Transverse colon (tissue), 3 donors: ENCODE data around the gene C11orf97.

Source experiments
- POLR2A ChIP-seq: fragments of 450-650 bp; IDR thresholded peaks from one replicate; pipeline ENCODE4 v1.6.1; 2016; ENCODE audit warnings: antibody characterized with exemption, mild to moderate bottlenecking, moderate library complexity
- TF ChIP-seq, protein P1 (sequence below), 5 experiments: fragments of 200-600 bp in 3 of 5; fragments of 450-650 bp in 2 of 5; sonication (generic) in 3 of 5; IDR thresholded peaks; 1 replicate in 2 of 5; 2 replicates in 3 of 5; pipeline ENCODE4 v1.5.1; 2016 to 2017; ENCODE audit warnings: antibody characterized with exemption in 5 of 5, inconsistent platforms in 3 of 5, mild to moderate bottlenecking in 2 of 5, moderate library complexity in 1 of 5

DNA sequence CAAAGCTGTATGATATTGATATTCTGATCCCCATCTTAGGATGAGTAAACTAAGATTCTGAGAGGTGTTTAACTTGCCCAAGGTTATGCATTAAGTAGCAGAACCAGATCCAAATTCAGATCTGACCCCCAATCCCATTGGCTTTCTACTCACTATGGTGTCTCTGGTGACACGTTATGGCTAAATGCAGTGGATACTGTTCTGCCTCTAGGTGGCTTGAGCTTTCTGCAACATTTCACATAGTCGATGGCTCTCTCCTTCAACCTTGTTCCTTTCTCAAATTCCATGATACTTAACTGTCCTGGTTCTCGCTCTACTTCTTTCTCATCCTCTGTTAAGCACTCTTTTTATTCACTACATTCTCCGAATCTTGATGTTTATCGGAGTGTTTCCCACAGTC is 9.4 kb downstream of the C11orf97 start:
- TF ChIP-seq, protein P1, sequence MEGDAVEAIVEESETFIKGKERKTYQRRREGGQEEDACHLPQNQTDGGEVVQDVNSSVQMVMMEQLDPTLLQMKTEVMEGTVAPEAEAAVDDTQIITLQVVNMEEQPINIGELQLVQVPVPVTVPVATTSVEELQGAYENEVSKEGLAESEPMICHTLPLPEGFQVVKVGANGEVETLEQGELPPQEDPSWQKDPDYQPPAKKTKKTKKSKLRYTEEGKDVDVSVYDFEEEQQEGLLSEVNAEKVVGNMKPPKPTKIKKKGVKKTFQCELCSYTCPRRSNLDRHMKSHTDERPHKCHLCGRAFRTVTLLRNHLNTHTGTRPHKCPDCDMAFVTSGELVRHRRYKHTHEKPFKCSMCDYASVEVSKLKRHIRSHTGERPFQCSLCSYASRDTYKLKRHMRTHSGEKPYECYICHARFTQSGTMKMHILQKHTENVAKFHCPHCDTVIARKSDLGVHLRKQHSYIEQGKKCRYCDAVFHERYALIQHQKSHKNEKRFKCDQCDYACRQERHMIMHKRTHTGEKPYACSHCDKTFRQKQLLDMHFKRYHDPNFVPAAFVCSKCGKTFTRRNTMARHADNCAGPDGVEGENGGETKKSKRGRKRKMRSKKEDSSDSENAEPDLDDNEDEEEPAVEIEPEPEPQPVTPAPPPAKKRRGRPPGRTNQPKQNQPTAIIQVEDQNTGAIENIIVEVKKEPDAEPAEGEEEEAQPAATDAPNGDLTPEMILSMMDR (IDR thresholded peaks at IDR 0.05): peak; percentile 21 to 62 (median 42)
- TF ChIP-seq POLR2A: no peak
